Duodenal mucosa (tissue), 2 donors: ENCODE results near the gene MICALL1.

Source experiments
- H3K27ac ChIP-seq: one replicate; pipeline ENCODE4 v1.7.0; 2013; ENCODE audit warnings: low read depth, low read length
- H3K27me3 ChIP-seq, 2 donors: one replicate each; pipeline ENCODE4 v1.7.0; 2013; ENCODE audit warnings: low read length in 2 of 2, control low read depth in 1 of 2; ENCODE audit not compliant: insufficient read depth in 2 of 2, control insufficient read depth in 1 of 2
- H3K36me3 ChIP-seq, 2 donors: one replicate each; pipeline ENCODE4 v1.7.0; 2013; ENCODE audit warnings: low read length in 2 of 2, control low read depth in 1 of 2; ENCODE audit not compliant: insufficient read depth in 2 of 2, control insufficient read depth in 1 of 2
- H3K4me1 ChIP-seq, 2 donors: one replicate each; pipeline ENCODE4 v1.7.0; 2013; ENCODE audit warnings: low read length in 2 of 2, control low read depth in 1 of 2; ENCODE audit not compliant: insufficient read depth in 2 of 2, control insufficient read depth in 1 of 2
- H3K4me3 ChIP-seq, 2 donors: one replicate each; pipeline ENCODE4 v1.7.0; 2013; ENCODE audit warnings: low read length in 2 of 2, low read depth in 1 of 2
- H3K9ac ChIP-seq, 2 donors: one replicate each; pipeline ENCODE4 v1.7.0; 2013; ENCODE audit warnings: low read length in 2 of 2, low read depth in 1 of 2
- H3K9me3 ChIP-seq, 2 donors: one replicate each; pipeline ENCODE4 v1.7.0; 2013; ENCODE audit warnings: low read length in 2 of 2, control low read depth in 1 of 2; ENCODE audit not compliant: control insufficient read depth in 1 of 2

MICALL1 gene

GRCh38 chr22:37991731-37992442 lies 85.8 kb downstream of the MICALL1 start:
- no peak overlapping the region for H3K4me3 ChIP-seq
- no peaks in the 10 kb centered on the region for H3K27me3 ChIP-seq
- no peaks in the 10 kb centered on the region for H3K9me3 ChIP-seq
- H3K9ac ChIP-seq: no peak overlapping the region
- no peaks in the 10 kb centered on the region for H3K36me3 ChIP-seq
- no peaks in the 10 kb centered on the region for H3K4me1 ChIP-seq
- H3K27ac ChIP-seq: no peak overlapping the region
